Mucosa of gallbladder (tissue), 1 donor: ENCODE results near the gene SNX27. TPM values are rescaled to one million over a fixed set of nuclear protein-coding genes. Genes with fewer than 3 reads are reported as not detected.
"Not testable (repeated sequence)": the region's sequence is repeated elsewhere in the genome, so short reads cannot be mapped to it uniquely, and the experiment has no call there.

Experiments
- DNase-seq: peaks from one replicate; pipeline ENCODE4 v3.0.0-alpha.2; 2020; ENCODE audit warnings: low spot score
- total RNA-seq: library from RNA; stranded (reverse); gene quantifications from one replicate; pipeline ENCODE4 v1.2.1, GENCODE V29; 2021
- donor health status: DM: no; HTN: no; CAD: no.

Gene SNX27
- total RNA-seq, 1 donor from 2014 or later = 58.3 TPM

- no peak for DNase-seq
These were observed 7.6 kb upstream of the SNX27 start for GRCh38 chr1:151604291-151604690.

DNA sequence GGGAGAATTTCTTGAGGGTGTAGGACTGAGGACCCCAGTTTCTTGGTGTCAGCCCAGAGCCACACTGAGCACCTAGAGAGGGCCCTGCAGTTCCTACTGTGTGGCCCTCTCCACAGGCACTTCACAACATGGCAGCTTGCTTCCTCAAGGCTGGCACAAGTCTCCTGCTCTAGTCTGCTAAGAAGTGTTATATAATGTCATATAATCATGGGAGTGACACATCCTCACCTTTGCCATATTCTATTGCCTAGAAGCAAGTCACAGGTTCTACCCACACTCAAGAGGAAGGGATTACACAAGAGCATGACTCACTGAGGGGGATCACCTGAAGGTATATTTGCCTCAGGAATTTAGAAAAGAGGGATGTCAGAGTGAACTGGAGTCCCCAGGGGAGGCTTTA lies 5.5 kb upstream of the SNX27 start:
- DNase-seq = peak; percentile 31

DNA sequence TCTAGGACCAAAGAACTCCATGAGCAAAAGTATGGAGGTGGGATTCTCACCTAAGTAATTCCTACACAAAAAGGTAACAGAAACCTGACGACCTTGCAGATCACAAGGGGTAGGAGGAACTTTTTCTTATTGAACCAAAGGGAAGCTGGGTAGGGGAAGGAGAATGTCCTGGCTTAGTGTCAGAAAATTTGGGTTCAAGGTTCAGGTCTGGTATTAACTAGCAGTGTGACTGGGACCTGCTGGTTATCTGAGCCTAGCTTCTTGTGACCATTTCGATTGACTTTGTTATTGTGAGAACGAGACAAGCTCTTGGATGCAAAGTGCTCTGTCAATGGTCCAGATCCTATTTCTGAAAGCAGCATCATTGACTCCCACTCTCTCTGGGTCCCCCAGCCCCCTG lies 5.0 kb upstream of the SNX27 start:
- DNase-seq = peak; percentile 67

DNA sequence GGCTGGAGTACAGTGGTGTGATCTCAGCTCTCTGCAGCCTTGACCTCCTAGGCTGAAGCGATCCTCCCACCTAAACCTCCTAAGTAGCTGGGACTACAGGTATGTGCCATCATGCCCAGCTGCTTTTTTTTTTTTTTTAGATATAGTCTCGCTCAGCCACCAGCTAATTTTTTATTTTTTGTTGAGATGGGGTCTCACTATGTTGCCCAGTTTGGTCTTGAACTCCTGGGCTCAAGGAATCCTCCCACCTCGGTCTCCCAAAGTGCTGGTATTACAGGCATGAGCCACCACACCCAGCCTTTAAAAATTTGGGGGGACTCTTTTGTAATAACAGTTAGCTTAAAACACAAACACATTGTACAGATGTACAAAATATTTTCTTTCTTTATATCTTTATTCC lies 1.7 kb upstream of the SNX27 start:
- DNase-seq = no peak

DNA sequence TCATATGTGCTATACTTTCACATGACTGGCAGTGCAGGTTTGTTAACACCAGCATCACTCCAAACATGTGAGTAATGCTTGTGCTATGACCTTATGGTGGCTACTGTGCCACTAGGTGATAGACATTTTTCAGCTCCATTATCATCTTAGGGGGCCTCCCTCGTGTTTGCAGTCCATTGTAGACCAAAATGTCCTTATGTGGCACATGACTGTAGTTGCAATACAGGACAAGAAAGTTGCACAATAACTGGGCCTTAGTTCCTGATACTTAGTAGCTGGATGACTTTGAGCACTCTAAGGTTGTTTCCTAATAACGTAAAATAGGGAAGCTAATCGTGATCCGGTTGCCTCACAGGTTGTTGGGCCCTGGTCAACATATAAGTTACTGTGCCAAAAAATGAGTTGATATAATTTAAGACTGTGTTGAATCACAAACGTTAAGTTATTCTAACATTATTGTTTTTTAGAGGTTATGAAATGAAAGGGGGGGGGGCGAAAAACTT lies 511 bp upstream of the SNX27 start:
- peak; percentile 51 for DNase-seq

- DNase-seq = no peak
These were observed 841 bp downstream of the SNX27 start for GRCh38 chr1:151612501-151613281.

DNA sequence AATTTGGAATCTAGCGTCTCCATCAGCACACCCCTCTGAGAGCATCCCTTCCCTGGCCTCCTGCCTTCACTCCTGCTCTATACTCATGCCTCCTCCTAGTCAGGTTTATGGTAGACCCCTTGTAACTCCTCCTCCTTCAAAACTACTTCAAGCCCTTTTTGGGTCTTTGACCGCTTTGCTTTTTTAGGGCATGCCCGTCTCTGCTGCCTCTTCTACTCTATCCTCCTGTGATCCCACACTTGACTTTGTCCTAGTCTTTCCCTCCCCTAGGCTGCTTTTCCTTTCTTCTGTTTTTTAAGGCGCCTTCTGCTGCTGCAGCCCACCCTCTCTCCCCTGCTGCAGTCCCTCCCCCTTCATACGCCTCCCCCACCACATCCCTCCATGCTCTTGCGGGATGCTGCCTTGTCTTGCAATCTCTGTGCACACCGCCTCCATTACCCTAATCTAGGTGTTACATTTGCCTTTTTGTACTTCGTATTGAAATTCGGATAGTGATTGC lies 1.5 kb downstream of the SNX27 start:
- no peak for DNase-seq

DNA sequence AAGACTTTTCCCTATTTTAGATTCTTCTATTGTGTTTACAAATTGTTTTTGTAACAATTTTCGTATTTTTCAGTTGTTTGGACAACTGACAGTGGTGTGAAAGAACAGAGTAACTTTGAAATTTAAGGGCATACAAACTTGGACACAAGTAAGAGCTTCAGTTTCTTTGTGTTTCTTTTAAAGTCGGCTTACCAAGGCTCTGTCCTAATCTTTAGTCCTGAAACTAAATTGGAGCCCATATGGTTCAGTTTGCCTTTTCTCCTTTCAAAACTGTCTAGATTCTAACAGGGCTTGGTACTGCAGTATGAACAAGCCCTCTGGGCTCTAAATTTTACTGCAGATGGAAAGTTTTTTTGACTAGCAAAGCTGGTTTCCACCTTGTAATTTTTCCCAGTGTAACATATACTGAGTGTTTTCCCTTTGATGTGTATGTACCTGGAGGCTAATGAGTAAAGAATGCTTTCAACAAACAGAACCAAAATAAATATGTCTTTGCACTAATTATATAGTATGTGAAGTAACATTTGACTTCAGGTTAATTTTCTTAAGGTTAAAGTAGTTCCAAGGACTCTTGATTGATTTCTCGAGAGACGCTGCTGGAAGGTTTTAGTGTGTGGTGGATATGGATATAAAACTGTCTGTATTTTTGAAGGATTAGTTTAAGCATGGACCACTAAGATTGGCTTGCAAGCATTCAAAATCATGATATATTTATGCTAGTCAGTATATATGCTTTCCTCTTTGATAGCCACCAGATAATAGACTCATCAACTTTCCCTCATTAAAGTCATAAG lies 4.1 kb downstream of the SNX27 start:
- DNase-seq = no peak

DNA sequence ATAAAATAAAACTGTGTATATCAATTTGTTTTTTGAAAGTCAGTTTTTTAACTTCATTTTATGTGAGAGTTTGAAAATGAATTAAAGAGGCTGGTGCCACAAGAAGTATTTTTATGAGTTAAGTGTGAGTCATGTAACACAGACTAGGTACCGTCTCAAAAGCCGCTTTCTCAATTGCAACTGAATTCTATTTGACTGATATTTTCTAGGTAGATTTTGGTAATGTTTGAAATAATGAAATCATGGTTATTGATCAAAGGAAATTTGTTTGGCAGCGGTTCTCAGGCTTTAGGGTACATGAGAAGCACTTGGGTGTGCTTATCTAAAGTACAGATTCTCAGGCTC lies 4.6 kb downstream of the SNX27 start:
- DNase-seq = no peak

DNA sequence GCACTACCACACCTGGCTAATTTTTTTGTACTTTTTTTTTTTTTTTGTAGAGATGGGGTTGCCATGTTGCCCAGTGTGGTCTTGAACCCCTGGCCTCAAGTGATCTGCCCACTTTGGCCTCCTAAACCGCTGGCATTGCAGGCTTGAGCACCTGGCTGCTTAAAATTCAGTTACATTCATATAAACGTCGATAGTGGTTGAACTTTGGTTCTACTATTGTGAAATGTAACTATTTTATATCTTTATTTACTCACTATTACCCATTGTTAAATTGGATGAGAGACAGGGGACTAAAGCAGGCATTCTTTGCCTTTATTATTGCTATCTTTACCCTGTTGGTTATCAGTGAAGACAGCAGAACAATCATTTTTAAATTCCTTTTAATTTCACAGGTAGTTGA lies 6.2 kb downstream of the SNX27 start:
- no peak for DNase-seq

DNA sequence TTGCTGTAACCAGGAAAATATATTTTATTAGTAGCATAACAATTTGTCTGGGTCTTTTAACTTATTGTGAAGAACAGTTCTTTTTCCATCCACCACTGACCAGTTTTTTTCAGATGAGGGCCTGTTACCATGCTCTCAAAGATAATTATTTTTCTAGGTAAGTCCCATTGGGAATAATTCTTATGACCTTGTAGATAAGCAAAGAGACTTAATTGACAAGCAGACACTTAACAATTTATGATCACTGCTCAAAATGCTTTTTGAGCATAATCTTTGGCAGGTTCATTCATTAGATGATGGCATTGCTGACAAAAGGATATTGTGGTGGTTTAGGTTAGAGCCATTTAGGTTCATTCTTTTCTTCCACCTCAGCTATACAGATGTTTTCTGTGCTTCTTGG lies 6.6 kb downstream of the SNX27 start:
- DNase-seq = no peak

GRCh38 chr1:151618996-151619395 lies 7.1 kb downstream of the SNX27 start:
- DNase-seq = not testable (repeated sequence)

- no peak for DNase-seq
These were observed 7.7 kb downstream of the SNX27 start for GRCh38 chr1:151619489-151620093.

- no peak for DNase-seq
These were observed 8.4 kb downstream of the SNX27 start for GRCh38 chr1:151620286-151620685.

DNA sequence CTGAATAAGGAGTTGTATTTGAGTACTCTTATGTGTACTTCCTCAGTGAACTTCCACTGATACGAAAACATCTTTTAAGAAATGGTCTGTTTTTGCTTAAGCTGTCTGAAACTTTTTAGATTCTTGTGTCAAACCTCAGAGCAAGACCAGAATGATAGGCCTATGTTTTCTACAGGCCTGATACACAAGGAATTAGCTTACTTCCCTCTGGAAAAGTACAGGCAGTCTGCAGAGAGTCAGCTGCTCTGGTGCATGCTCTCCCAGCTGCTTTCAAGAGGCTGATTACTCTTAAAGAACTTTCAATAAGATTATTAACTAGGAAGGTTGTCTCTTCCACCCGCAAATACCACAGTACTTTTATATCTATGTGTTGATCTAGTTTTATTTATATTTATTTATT lies 9.5 kb downstream of the SNX27 start:
- no peak for DNase-seq

DNA sequence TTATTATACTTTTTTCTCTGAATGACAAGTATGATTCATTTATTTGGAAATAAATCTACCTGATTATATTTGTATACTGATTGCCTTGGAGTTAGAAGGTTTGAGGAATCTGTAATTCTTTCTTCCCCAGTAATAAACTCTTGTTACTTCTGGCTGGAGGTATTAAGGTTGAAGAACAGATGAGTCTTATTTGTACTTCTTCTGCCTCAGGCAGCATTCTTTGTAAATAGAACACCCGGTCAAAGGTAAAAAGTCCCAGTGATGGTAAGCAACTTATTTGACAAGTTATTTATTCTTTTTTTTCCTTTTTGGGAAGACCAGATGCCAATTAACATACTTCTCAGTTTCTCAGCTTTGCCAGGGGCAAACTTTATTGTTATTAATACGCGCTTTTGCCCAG lies 12.9 kb downstream of the SNX27 start:
- DNase-seq = no peak

DNA sequence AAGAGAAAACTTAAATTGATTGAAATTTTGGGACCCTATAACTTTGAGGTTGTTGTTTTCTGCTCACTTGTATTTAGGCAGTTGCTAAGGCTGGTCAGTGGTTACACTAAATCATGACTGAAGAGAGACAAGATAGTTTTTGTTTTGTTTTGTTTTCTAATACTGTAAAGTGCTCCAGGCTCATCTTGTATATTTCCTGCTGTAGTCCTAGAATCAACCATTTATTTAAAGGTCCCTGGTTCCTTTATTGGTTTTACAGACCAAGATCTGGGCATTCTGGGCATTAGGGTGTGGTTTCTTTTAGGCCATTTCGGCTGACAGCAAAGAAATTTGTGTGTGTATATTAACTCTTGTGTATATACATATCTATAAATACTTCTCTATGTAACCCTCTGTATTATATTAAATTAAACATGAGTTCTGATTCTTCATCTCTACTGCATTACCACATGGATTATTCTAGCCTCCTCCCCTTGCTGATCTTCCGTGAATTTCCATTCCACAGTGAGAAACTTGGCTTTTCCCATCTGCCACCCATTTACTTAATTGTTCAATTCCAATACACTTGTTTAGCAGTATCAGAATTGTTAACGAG lies 15.0 kb downstream of the SNX27 start:
- no peak for DNase-seq

GRCh38 chr1:151629278-151629677 lies 17.4 kb downstream of the SNX27 start:
- no peak for DNase-seq

- no peak for DNase-seq
These were observed 23.7 kb downstream of the SNX27 start for GRCh38 chr1:151635479-151636072.

DNA sequence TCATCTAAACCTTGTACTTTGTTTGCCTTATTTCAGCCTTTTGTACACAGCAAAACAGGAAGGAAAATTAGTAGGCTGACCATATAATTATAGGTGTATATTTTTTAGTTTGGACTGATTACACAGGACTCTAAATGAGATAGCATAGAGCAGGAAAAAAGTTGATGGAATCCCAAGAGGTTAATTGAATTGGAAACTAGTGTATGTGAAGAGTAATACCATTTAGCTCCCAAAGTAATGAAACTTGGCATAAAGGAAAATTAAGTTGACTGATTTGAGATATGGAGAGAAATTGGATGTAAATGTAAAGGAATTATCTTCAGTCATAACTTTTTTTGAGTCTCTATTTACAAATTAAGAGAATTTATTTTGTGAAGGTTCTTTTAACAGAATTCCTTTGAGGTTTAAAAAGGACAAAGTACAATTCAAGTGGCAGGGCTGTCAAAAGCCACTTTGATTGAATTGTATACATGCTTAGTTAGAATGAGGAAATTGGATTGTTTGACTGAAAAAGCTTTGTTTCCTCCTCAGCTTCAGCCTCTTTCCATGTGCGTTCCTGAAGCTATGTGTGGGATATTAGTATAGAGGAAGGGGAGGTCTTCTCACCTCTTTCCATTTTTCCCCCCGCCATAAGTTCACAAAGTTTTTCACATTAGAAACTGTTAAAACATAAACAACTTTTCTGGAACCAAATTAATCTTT lies 26.4 kb downstream of the SNX27 start:
- DNase-seq = no peak

DNA sequence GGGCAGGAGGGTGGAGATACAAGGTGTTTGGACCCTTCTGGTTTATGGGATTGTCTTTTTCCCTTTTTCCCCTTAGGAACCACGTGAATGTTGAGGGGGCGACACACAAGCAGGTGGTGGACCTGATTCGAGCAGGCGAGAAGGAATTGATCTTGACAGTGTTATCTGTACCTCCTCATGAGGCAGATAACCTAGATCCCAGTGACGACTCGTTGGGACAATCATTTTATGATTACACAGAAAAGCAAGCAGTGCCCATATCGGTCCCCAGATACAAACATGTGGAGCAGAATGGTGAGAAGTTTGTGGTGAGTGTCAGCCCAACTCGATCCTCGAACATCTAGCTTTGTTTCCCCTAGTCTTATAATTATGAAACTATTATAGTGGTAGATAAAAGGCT lies 27.0 kb downstream of the SNX27 start:
- no peak for DNase-seq
